ENCODE results near the gene CAPN5.
"Not testable (repeated sequence)": the region's sequence is repeated elsewhere in the genome, so short reads cannot be mapped to it uniquely, and the experiment has no call there.

Gene CAPN5

GRCh38 chr11:77066229-77067042 lies at the start of gene CAPN5:
CAPN5 (plus strand) TSS chr11:77066971; CDS start chr11:77084887, 17,916 bp downstream.
- peak; percentile 77 for DNase-seq (ENCODE audit: low read depth)

- DNase-seq (ENCODE audit: low read depth), result not testable (repeated sequence)
Observed at GRCh38 chr11:77018396-77018924, 48.3 kb upstream of the CAPN5 start.

GRCh38 chr11:77019976-77020595 lies 46.7 kb upstream of the CAPN5 start:
- no peak for DNase-seq (ENCODE audit: low read depth)

- no peak for DNase-seq (ENCODE audit: low read depth)
Observed at GRCh38 chr11:77020734-77021133, 46.0 kb upstream of the CAPN5 start.

GRCh38 chr11:77024745-77025144 lies 42.0 kb upstream of the CAPN5 start:
- no peak for DNase-seq (ENCODE audit: low read depth)

GRCh38 chr11:77026221-77026620 lies 40.5 kb upstream of the CAPN5 start:
- DNase-seq (ENCODE audit: low read depth), result no peak

- DNase-seq (ENCODE audit: low read depth), result no peak
Observed at GRCh38 chr11:77026743-77027142, 40.0 kb upstream of the CAPN5 start.

GRCh38 chr11:77027275-77027674 lies 39.5 kb upstream of the CAPN5 start:
- no peak for DNase-seq (ENCODE audit: low read depth)

- DNase-seq (ENCODE audit: low read depth), result no peak
Observed at GRCh38 chr11:77029829-77030228, 36.9 kb upstream of the CAPN5 start.

GRCh38 chr11:77030834-77031414 lies 35.8 kb upstream of the CAPN5 start:
- no peak for DNase-seq (ENCODE audit: low read depth)

GRCh38 chr11:77031599-77031998 lies 35.2 kb upstream of the CAPN5 start:
- DNase-seq (ENCODE audit: low read depth), result no peak

GRCh38 chr11:77035039-77035438 lies 31.7 kb upstream of the CAPN5 start:
- no peak for DNase-seq (ENCODE audit: low read depth)

- DNase-seq (ENCODE audit: low read depth), result no peak
Observed at GRCh38 chr11:77035580-77035979, 31.2 kb upstream of the CAPN5 start.

- DNase-seq (ENCODE audit: low read depth), result no peak
Observed at GRCh38 chr11:77036398-77036797, 30.4 kb upstream of the CAPN5 start.

- no peak for DNase-seq (ENCODE audit: low read depth)
Observed at GRCh38 chr11:77037057-77037456, 29.7 kb upstream of the CAPN5 start.

- DNase-seq (ENCODE audit: low read depth), result no peak
Observed at GRCh38 chr11:77038029-77038824, 28.5 kb upstream of the CAPN5 start.

- DNase-seq (ENCODE audit: low read depth), result no peak
Observed at GRCh38 chr11:77038825-77039326, 27.9 kb upstream of the CAPN5 start.

- no peak for DNase-seq (ENCODE audit: low read depth)
Observed at GRCh38 chr11:77039491-77040400, 27.0 kb upstream of the CAPN5 start.

GRCh38 chr11:77040401-77040777 lies 26.4 kb upstream of the CAPN5 start:
- DNase-seq (ENCODE audit: low read depth), result no peak

GRCh38 chr11:77040889-77041288 lies 25.9 kb upstream of the CAPN5 start:
- no peak for DNase-seq (ENCODE audit: low read depth)
